ENCODE results near the gene SUCLG2.

DNA sequence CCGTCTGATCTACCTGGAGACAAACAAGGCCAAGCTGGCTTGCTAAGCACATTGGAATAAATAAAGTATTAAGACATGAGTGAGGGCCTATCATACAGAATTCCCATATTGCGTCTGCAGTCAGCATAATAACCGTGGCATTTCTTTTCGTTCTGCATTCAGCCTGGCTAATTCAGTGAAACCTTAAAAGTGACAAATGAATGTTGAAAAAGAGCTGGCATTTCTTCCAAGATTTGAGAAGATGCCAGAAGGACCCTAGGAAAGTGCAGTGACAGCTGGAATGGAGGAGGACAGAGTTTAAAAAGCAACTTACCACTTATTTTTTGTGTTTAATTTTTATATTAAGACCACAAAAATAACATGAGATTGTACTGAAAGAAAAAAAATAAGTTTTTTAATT, 67.1 kb downstream of the SUCLG2 start:
- TF ChIP-seq RCOR1 (IDR thresholded peaks at IDR 0.05; ENCODE audit: low read depth, low read length) (no peak), SREBF2 (IDR thresholded peaks at IDR 0.05) (no peak), CTCF (IDR thresholded peaks at IDR 0.05) (no peak), USF2 (IDR thresholded peaks at IDR 0.05) (no peak), RFX5 (IDR thresholded peaks at IDR 0.05) (no peak), EP300 (IDR thresholded peaks at IDR 0.05) (no peak), POLR2A (IDR thresholded peaks at IDR 0.05; ENCODE audit: low read length) (no peak), REST (IDR thresholded peaks at IDR 0.05) (no peak), MAZ (IDR thresholded peaks at IDR 0.05; ENCODE audit: borderline replicate concordance, low read depth, low read length) (no peak), MAX (IDR thresholded peaks at IDR 0.05) (no peak), NPAS2 (CRISPR knock-in tag; IDR thresholded peaks at IDR 0.05; ENCODE audit: borderline replicate concordance) (no peak), CHD2 (IDR thresholded peaks at IDR 0.05; ENCODE audit: low read length, partially characterized antibody) (no peak)
- TF ChIP-seq, protein P1, sequence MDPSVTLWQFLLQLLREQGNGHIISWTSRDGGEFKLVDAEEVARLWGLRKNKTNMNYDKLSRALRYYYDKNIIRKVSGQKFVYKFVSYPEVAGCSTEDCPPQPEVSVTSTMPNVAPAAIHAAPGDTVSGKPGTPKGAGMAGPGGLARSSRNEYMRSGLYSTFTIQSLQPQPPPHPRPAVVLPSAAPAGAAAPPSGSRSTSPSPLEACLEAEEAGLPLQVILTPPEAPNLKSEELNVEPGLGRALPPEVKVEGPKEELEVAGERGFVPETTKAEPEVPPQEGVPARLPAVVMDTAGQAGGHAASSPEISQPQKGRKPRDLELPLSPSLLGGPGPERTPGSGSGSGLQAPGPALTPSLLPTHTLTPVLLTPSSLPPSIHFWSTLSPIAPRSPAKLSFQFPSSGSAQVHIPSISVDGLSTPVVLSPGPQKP (IDR thresholded peaks at IDR 0.05; ENCODE audit: low read depth, low read length), result no peak
- TF ChIP-seq, protein P2, sequence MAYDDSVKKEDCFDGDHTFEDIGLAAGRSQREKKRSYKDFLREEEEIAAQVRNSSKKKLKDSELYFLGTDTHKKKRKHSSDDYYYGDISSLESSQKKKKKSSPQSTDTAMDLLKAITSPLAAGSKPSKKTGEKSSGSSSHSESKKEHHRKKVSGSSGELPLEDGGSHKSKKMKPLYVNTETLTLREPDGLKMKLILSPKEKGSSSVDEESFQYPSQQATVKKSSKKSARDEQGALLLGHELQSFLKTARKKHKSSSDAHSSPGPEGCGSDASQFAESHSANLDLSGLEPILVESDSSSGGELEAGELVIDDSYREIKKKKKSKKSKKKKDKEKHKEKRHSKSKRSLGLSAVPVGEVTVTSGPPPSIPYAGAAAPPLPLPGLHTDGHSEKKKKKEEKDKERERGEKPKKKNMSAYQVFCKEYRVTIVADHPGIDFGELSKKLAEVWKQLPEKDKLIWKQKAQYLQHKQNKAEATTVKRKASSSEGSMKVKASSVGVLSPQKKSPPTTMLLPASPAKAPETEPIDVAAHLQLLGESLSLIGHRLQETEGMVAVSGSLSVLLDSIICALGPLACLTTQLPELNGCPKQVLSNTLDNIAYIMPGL (CRISPR knock-in tag; IDR thresholded peaks at IDR 0.05; ENCODE audit: borderline replicate concordance), result no peak
